Upper lobe of left lung (tissue), 6 donors: ENCODE data around the gene HIVEP3. TPM values are rescaled to one million over a fixed set of nuclear protein-coding genes. Genes with fewer than 3 reads are reported as not detected.

Source experiments
- ATAC-seq, 2 donors: fragments of 200-7000 bp; cut with Tn5 transposase; one replicate each; pipeline ENCODE4 v1.9.1; 2022; ENCODE audit warnings: mild to moderate bottlenecking in 2 of 2, moderate library complexity in 2 of 2; ENCODE audit not compliant: low FRiP score in 2 of 2
- DNase-seq, 2 donors: peaks; one replicate each; pipeline ENCODE4 v3.0.0-alpha.2; 2019 to 2020
- H3K27ac ChIP-seq, 4 donors: fragments of 200-600 bp; sonication (generic); one replicate each; pipeline ENCODE4 v1.5.1; 2016 to 2019
- H3K27me3 ChIP-seq, 4 donors: fragments of 200-600 bp; sonication (generic); one replicate each; pipeline ENCODE4 v1.5.1; 2017 to 2019
- H3K36me3 ChIP-seq, 4 donors: fragments of 200-600 bp; sonication (generic); one replicate each; pipeline ENCODE4 v1.5.1; 2016 to 2019
- H3K4me1 ChIP-seq, 4 donors: fragments of 200-600 bp; sonication (generic); one replicate each; pipeline ENCODE4 v1.5.1; 2018 to 2019
- H3K4me3 ChIP-seq, 4 donors: fragments of 200-600 bp; sonication (generic); one replicate each; pipeline ENCODE4 v1.5.1; 2017 to 2019; ENCODE audit warnings: mild to moderate bottlenecking in 2 of 4, moderate library complexity in 1 of 4
- H3K9me3 ChIP-seq, 4 donors: fragments of 200-600 bp; sonication (generic); one replicate each; pipeline ENCODE4 v1.5.1; 2018 to 2019
- CTCF ChIP-seq, 6 experiments: fragments of 450-650 bp in 4 of 6; fragments of 200-600 bp in 2 of 6; sonication (generic) in 2 of 6; IDR thresholded peaks; one replicate each; pipeline ENCODE4 v1.5.1; 2016 to 2019; ENCODE audit warnings: antibody characterized with exemption in 6 of 6
- EP300 ChIP-seq, 4 donors: sonication (generic); formaldehyde crosslinking; IDR thresholded peaks; one replicate each; pipeline ENCODE4 v1.5.1; 2017; ENCODE audit warnings: antibody characterized with exemption in 4 of 4, control low read depth in 2 of 4
- POLR2A ChIP-seq, 4 donors: fragments of 450-650 bp; IDR thresholded peaks; one replicate each; pipeline ENCODE4 v1.5.1; 2016 to 2017; ENCODE audit warnings: antibody characterized with exemption in 4 of 4, mild to moderate bottlenecking in 2 of 4
- POLR2AphosphoS5 ChIP-seq, 2 donors: sonication (generic); formaldehyde crosslinking; IDR thresholded peaks; one replicate each; pipeline ENCODE4 v1.5.1; 2017; ENCODE audit warnings: antibody characterized with exemption in 2 of 2
- WGBS, 2 donors: methylation state at CpG; one replicate each; pipeline ENCODE4 v1.1.5; 2017 to 2018; 5-methylcytosine and 5-hydroxymethylcytosine counted together
- total RNA-seq, 6 donors: library from RNA; depleted of rRNA in 4 of 6; stranded (reverse); fragments of >200 nt in 4 of 6; gene quantifications; one replicate each; pipeline versions ENCODE4 v1.1.0 to v1.2.1, GENCODE V29; 2016 to 2021
- donor health status: DM: no; HTN: no; CAD: no; lungs with moderate emphysema.
- donor health status: DM: no; HTN: yes; CAD: no; lungs with severe emphysema.

The HIVEP3 gene
- total RNA-seq, 6 donors from 2014 or later: 9.7 to 23.0 (median 11.6) TPM

- Histone ChIP-seq H3K4me1 (peaks cover 3 to 19% (median 11%) of the 10 kb centered on the region in 4 donors), H3K36me3 (peaks cover 0 to 3% (median 0%) of the 10 kb centered on the region in 4 donors), H3K4me3 (no peak overlapping the region), H3K9me3 (no peaks in the 10 kb centered on the region), H3K27me3 (no peaks in the 10 kb centered on the region), H3K27ac (no peak overlapping the region)
- no peak for TF ChIP-seq CTCF (IDR thresholded peaks at IDR 0.05)
- TF ChIP-seq POLR2A (IDR thresholded peaks at IDR 0.05): no peak
- no peak for TF ChIP-seq EP300 (IDR thresholded peaks at IDR 0.05)
- no peak for TF ChIP-seq POLR2AphosphoS5 (IDR thresholded peaks at IDR 0.05)
- no peak for ATAC-seq
- WGBS, 2 donors: 83 to 90% methylated on average over 11 to 12 of the region's 12 CpGs
- DNase-seq: no peak
Observed at GRCh38 chr1:41542196-41542930, 376.4 kb downstream of the HIVEP3 start.

DNA sequence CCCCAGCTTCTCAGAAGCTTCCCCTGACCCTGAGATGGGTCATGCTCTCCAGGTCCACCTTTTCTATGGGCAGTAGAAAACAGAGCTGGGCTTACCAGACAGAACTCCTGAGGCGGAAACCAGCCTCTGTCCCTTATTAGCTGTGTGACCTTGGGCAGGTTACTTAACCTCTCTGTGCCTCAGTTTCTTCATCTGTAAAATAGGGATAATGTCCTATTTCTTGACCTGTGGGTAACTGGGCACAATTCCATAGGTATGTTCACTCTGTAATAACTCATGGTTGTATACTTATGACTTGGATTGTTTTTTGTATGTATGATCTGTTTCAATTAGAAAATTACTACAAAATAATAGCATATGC, 377.1 kb downstream of the HIVEP3 start:
- ATAC-seq: no peak
- Histone ChIP-seq H3K36me3 (peaks cover 0 to 3% (median 0%) of the 10 kb centered on the region in 4 donors), H3K4me1 (peaks cover 6 to 19% (median 14%) of the 10 kb centered on the region in 4 donors), H3K4me3 (no peak overlapping the region), H3K9me3 (no peaks in the 10 kb centered on the region), H3K27ac (no peak overlapping the region), H3K27me3 (no peaks in the 10 kb centered on the region)
- 92 to 100% methylated on average over 1 of the region's 1 CpG for WGBS, 2 donors
- TF ChIP-seq POLR2A (IDR thresholded peaks at IDR 0.05): no peak
- no peak for TF ChIP-seq POLR2AphosphoS5 (IDR thresholded peaks at IDR 0.05)
- TF ChIP-seq CTCF (IDR thresholded peaks at IDR 0.05): no peak
- no peak for TF ChIP-seq EP300 (IDR thresholded peaks at IDR 0.05)
- no peak for DNase-seq

DNA sequence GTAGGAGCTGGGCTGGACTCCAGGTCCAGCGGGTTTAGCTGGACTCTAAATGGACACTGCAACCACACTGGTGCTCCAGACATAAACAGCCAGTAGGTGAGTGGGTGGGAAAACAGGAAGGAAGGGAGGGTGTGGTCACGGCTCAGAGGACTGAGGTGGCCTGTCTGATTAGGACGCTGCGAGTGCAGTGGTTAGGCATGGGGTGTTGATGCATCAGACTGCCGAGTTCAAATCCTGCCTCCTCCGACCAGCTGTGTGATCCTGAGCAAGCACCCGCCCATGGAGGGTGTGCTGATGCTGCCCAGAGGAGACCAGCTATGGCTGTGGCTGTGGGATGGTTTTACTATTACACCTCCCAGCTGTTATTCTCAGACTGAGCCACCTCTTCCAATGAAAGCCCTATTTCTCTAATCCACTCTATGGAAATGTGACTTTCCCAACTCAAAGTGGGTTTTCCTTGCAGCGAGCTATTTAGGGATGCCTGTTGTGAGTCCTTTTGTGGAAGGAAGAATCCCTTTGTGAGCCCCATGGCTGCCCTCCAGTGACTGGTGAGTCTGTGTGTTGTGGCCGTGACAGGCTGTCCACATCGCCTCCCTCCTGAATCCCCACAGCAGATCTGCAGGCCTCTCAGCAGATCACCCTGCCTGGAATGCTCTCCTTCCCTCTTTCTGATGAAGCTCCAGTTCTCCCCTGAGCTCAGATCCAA, 377.7 kb downstream of the HIVEP3 start:
- H3K4me1 ChIP-seq: peaks cover 6 to 19% (median 14%) of the 10 kb centered on the region in 4 donors
- H3K4me3 ChIP-seq: no peak overlapping the region
- WGBS, 2 donors: 47 to 60% methylated on average over 7 to 10 of the region's 10 CpGs
- no peak for ATAC-seq
- H3K9me3 ChIP-seq: no peaks in the 10 kb centered on the region
- TF ChIP-seq CTCF (IDR thresholded peaks at IDR 0.05): no peak
- no peak for TF ChIP-seq EP300 (IDR thresholded peaks at IDR 0.05)
- TF ChIP-seq POLR2A (IDR thresholded peaks at IDR 0.05): no peak
- TF ChIP-seq POLR2AphosphoS5 (IDR thresholded peaks at IDR 0.05): no peak
- H3K36me3 ChIP-seq: peaks cover 0 to 3% (median 0%) of the 10 kb centered on the region in 4 donors
- no peak overlapping the region for H3K27ac ChIP-seq
- DNase-seq: no peak
- no peaks in the 10 kb centered on the region for H3K27me3 ChIP-seq

GRCh38 chr1:41539999-41540398, 378.7 kb downstream of the HIVEP3 start:
- no peak for TF ChIP-seq EP300 (IDR thresholded peaks at IDR 0.05)
- no peaks in the 10 kb centered on the region for H3K9me3 ChIP-seq
- no peaks in the 10 kb centered on the region for H3K27me3 ChIP-seq
- H3K4me1 ChIP-seq: peaks cover 6 to 19% (median 14%) of the 10 kb centered on the region in 4 donors
- ATAC-seq: no peak
- no peak for DNase-seq
- no peak overlapping the region for H3K27ac ChIP-seq
- WGBS, 2 donors: 95 to 98% methylated on average over 5 to 7 of the region's 8 CpGs
- H3K4me3 ChIP-seq: no peak overlapping the region
- H3K36me3 ChIP-seq: peaks cover 0 to 3% (median 0%) of the 10 kb centered on the region in 4 donors

DNA sequence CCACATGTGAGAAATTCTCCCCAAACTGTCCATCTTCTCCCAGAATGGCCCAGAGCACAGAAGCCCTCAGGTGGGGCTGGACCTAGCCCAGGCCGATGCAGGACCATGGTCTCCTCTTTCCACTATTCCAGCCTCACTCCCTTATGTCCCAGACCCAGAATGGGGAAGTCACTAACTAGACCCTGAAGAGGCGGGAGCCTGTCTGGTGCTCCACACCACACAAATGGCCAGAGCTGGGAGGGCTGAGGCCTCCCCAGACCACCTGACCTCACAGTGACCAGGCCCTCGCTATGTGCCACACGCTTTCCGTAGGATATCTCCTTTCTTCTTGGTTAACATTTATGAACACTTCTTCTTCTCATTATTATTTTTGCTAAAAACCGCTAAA, 379.3 kb downstream of the HIVEP3 start:
- no peak overlapping the region for H3K27ac ChIP-seq
- H3K4me1 ChIP-seq: peaks cover 6 to 19% (median 14%) of the 10 kb centered on the region in 4 donors
- no peaks in the 10 kb centered on the region for H3K9me3 ChIP-seq
- WGBS, 2 donors: 79 to 95% methylated on average over 6 of the region's 6 CpGs
- no peak for DNase-seq
- H3K4me3 ChIP-seq: no peak overlapping the region
- H3K27me3 ChIP-seq: no peaks in the 10 kb centered on the region
- TF ChIP-seq POLR2A (IDR thresholded peaks at IDR 0.05): no peak
- no peak for TF ChIP-seq EP300 (IDR thresholded peaks at IDR 0.05)
- TF ChIP-seq CTCF (IDR thresholded peaks at IDR 0.05): no peak
- TF ChIP-seq POLR2AphosphoS5 (IDR thresholded peaks at IDR 0.05): no peak
- H3K36me3 ChIP-seq: peaks cover 0 to 3% (median 0%) of the 10 kb centered on the region in 4 donors
- no peak for ATAC-seq
